ENCODE results near the gene ZBTB9.

ZBTB9 gene

GRCh38 chr6:33454009-33454946 is at the start of gene ZBTB9:
TSS of gene ZBTB9 (plus strand) at chr6:33454576. CDS start at chr6:33455101, 525 bp downstream.
- peak; percentile 74 to 83 for DNase-seq (ENCODE audit: low read depth in 2 of 2)

GRCh38 chr6:33404884-33405283 is 49.5 kb upstream of the ZBTB9 start:
- DNase-seq (ENCODE audit: low read depth in 2 of 2): no peak

GRCh38 chr6:33405386-33405940 is 48.9 kb upstream of the ZBTB9 start:
- no peak for DNase-seq (ENCODE audit: low read depth in 2 of 2)

- DNase-seq (ENCODE audit: low read depth in 2 of 2): no peak
Observed at GRCh38 chr6:33406126-33406525, 48.2 kb upstream of the ZBTB9 start.

GRCh38 chr6:33407132-33407718 is 47.2 kb upstream of the ZBTB9 start:
- DNase-seq (ENCODE audit: low read depth in 2 of 2): no peak

- peak; percentile 95 to 98 for DNase-seq (ENCODE audit: low read depth in 2 of 2)
Observed at GRCh38 chr6:33410050-33410710, 44.2 kb upstream of the ZBTB9 start.

- DNase-seq (ENCODE audit: low read depth in 2 of 2): peak; percentile 60 to 74
Observed at GRCh38 chr6:33410711-33411631, 43.4 kb upstream of the ZBTB9 start, which contains the start of gene PHF1. TSS of gene PHF1 (plus strand) at chr6:33411014. CDS start at chr6:33412264, 1,250 bp downstream.

GRCh38 chr6:33411632-33412005 is 42.8 kb upstream of the ZBTB9 start:
- DNase-seq (ENCODE audit: low read depth in 2 of 2): no peak

GRCh38 chr6:33412140-33413009 is 42.0 kb upstream of the ZBTB9 start:
- DNase-seq (ENCODE audit: low read depth in 2 of 2): no peak

GRCh38 chr6:33413241-33414120 is 40.9 kb upstream of the ZBTB9 start:
- no peak for DNase-seq (ENCODE audit: low read depth in 2 of 2)

GRCh38 chr6:33414592-33415271 is 39.6 kb upstream of the ZBTB9 start:
- DNase-seq (ENCODE audit: low read depth in 2 of 2): no peak

GRCh38 chr6:33415831-33416230 is 38.5 kb upstream of the ZBTB9 start:
- no peak for DNase-seq (ENCODE audit: low read depth in 2 of 2)

GRCh38 chr6:33416386-33417127 is 37.8 kb upstream of the ZBTB9 start:
- no peak for DNase-seq (ENCODE audit: low read depth in 2 of 2)

GRCh38 chr6:33417128-33417902 is 37.1 kb upstream of the ZBTB9 start:
- DNase-seq (ENCODE audit: low read depth in 2 of 2): no peak

GRCh38 chr6:33417903-33418689 is 36.3 kb upstream of the ZBTB9 start, which contains the start of gene CUTA:
TSS of gene CUTA (minus strand) at chr6:33418107. CDS start at chr6:33418000, 107 bp downstream.
- DNase-seq (ENCODE audit: low read depth in 2 of 2): peak; percentile 87 to 98

GRCh38 chr6:33418690-33419291 is 35.6 kb upstream of the ZBTB9 start:
- no peak for DNase-seq (ENCODE audit: low read depth in 2 of 2)

Data from stimulated activated CD4-positive, alpha-beta T cell treated with anti-CD3 and anti-CD28 coated beads, Interleukin-1b, Interleukin-23, amount 100 ng/mL, for 1 hour (primary cell).